ENCODE results near the gene DHRS4. TPM values are rescaled to one million over a fixed set of nuclear protein-coding genes. Genes with fewer than 3 reads are reported as not detected.
A peak's percentile ranks its signal among the peaks of the same experiment; 100 is the strongest.

The DHRS4 gene
- polyA plus RNA-seq, 3 donors = 40.4 to 68.1 (median 63.2) TPM

- Mint-ChIP-seq H3K4me1 (no peaks in the 10 kb centered on the region), H3K9me3 (no peaks in the 10 kb centered on the region), H3K4me3 (no peak overlapping the region), H3K27me3 (ENCODE audit: low read depth in 3 of 3) (peaks cover 0 to 9% (median 2%) of the 10 kb centered on the region in 3 donors), H3K27ac (no peak overlapping the region), H3K36me3 (no peaks in the 10 kb centered on the region)
- Histone ChIP-seq H3K9ac (ENCODE audit: insufficient read depth, low read length, poor library complexity, severe bottlenecking) (no peak overlapping the region), H3K27me3 (ENCODE audit: control insufficient read depth in 2 of 2, insufficient read depth in 2 of 2, low read length in 2 of 2) (no peaks in the 10 kb centered on the region), H3K27ac (ENCODE audit: low read depth in 1 of 2, low read length in 2 of 2) (no peak overlapping the region), H3K4me3 (replicated peaks in 1 of 3; ENCODE audit: low read depth in 2 of 3, low read length in 3 of 3) (no peak overlapping the region), H3K36me3 (replicated peaks in 1 of 2; ENCODE audit: control insufficient read depth in 1 of 2, insufficient read depth in 2 of 2, low read length in 2 of 2) (no peaks in the 10 kb centered on the region), H3K4me1 (ENCODE audit: control insufficient read depth in 1 of 2, insufficient read depth in 2 of 2, low read length in 2 of 2) (no peaks in the 10 kb centered on the region), H2AFZ (ENCODE audit: insufficient read depth, low read depth, low read length, poor library complexity, severe bottlenecking) (no peak overlapping the region), H3K4me2 (replicated peaks; ENCODE audit: extremely low read depth, low read length, poor library complexity, severe bottlenecking) (no peak overlapping the region), H3K79me2 (ENCODE audit: insufficient read depth, low read length) (no peaks in the 10 kb centered on the region), H3K9me3 (replicated peaks in 1 of 2; ENCODE audit: control insufficient read depth in 1 of 2, insufficient read depth in 1 of 2, low read length in 2 of 2) (no peaks in the 10 kb centered on the region), H4K20me1 (ENCODE audit: insufficient read depth, low read length) (no peaks in the 10 kb centered on the region)
- WGBS (ENCODE audit: insufficient coverage) = no CpG with 5 or more reads among the region's 6 CpGs
- TF ChIP-seq, protein P1, sequence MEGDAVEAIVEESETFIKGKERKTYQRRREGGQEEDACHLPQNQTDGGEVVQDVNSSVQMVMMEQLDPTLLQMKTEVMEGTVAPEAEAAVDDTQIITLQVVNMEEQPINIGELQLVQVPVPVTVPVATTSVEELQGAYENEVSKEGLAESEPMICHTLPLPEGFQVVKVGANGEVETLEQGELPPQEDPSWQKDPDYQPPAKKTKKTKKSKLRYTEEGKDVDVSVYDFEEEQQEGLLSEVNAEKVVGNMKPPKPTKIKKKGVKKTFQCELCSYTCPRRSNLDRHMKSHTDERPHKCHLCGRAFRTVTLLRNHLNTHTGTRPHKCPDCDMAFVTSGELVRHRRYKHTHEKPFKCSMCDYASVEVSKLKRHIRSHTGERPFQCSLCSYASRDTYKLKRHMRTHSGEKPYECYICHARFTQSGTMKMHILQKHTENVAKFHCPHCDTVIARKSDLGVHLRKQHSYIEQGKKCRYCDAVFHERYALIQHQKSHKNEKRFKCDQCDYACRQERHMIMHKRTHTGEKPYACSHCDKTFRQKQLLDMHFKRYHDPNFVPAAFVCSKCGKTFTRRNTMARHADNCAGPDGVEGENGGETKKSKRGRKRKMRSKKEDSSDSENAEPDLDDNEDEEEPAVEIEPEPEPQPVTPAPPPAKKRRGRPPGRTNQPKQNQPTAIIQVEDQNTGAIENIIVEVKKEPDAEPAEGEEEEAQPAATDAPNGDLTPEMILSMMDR (IDR thresholded peaks at IDR 0.05) = no peak
- intact Hi-C loops (cut with micrococcal nuclease) = no loop called here
- no peak for DNase-seq
Observed at GRCh38 chr14:23931721-23932289, 21.8 kb upstream of the DHRS4 start.

DNA sequence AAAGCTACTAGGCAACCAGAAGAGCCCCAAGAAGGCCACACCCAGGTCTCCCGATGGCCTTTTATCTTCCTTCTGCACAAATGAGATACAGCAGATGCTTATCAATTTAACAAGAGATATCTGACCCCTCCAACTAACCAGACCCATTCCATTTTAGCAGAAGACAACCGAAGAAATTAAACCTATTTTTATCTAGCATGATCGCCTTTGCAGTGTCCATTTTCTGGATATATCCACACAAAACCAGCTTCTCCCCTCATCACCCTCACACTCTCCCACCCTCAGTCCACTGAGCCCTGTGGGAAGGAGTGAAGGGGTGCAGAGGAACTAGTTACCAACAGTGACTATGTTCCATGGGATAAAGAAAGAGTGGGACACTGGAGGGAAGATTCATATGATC, 20.9 kb upstream of the DHRS4 start:
- H3K36me3 Mint-ChIP-seq = no peaks in the 10 kb centered on the region
- no peak overlapping the region for H3K27ac ChIP-seq (ENCODE audit: low read depth in 1 of 2, low read length in 2 of 2)
- no peaks in the 10 kb centered on the region for H4K20me1 ChIP-seq (ENCODE audit: insufficient read depth, low read length)
- peak overlapping the region in 1 of 7 donors; percentile 31 for H3K27ac Mint-ChIP-seq
- no peak overlapping the region for H3K9ac ChIP-seq (ENCODE audit: insufficient read depth, low read length, poor library complexity, severe bottlenecking)
- H3K27me3 ChIP-seq (ENCODE audit: control insufficient read depth in 2 of 2, insufficient read depth in 2 of 2, low read length in 2 of 2) = no peaks in the 10 kb centered on the region
- no peak overlapping the region for H3K4me3 Mint-ChIP-seq
- intact Hi-C loops (cut with micrococcal nuclease) = no loop called here
- TF ChIP-seq, protein P1 (IDR thresholded peaks at IDR 0.05) = no peak
- 88% methylated on average over 1 of the region's 3 CpGs for WGBS (ENCODE audit: insufficient coverage)
- H3K27me3 Mint-ChIP-seq (ENCODE audit: low read depth in 3 of 3) = peaks cover 0 to 9% (median 2%) of the 10 kb centered on the region in 3 donors
- H3K79me2 ChIP-seq (ENCODE audit: insufficient read depth, low read length) = no peaks in the 10 kb centered on the region
- no peak overlapping the region for H3K4me2 ChIP-seq (replicated peaks; ENCODE audit: extremely low read depth, low read length, poor library complexity, severe bottlenecking)
- H3K36me3 ChIP-seq (replicated peaks in 1 of 2; ENCODE audit: control insufficient read depth in 1 of 2, insufficient read depth in 2 of 2, low read length in 2 of 2) = no peaks in the 10 kb centered on the region
- H3K4me3 ChIP-seq (replicated peaks in 1 of 3; ENCODE audit: low read depth in 2 of 3, low read length in 3 of 3) = no peak overlapping the region
- DNase-seq = no peak
- H3K4me1 ChIP-seq (ENCODE audit: control insufficient read depth in 1 of 2, insufficient read depth in 2 of 2, low read length in 2 of 2) = no peaks in the 10 kb centered on the region
- H3K4me1 Mint-ChIP-seq = no peaks in the 10 kb centered on the region
- H2AFZ ChIP-seq (ENCODE audit: insufficient read depth, low read depth, low read length, poor library complexity, severe bottlenecking) = no peak overlapping the region
- no peaks in the 10 kb centered on the region for H3K9me3 ChIP-seq (replicated peaks in 1 of 2; ENCODE audit: control insufficient read depth in 1 of 2, insufficient read depth in 1 of 2, low read length in 2 of 2)
- H3K9me3 Mint-ChIP-seq = no peaks in the 10 kb centered on the region
